Dermis lymphatic vessel endothelial cell (primary cell): ENCODE data around the gene NAXD. TPM values are rescaled to one million over a fixed set of nuclear protein-coding genes. Genes with fewer than 3 reads are reported as not detected.

Source experiments
- total RNA-seq: library from RNA; depleted of rRNA; stranded (reverse); fragments of >200 nt; gene quantifications from 2 replicates; pipeline ENCODE4 v1.2.1, GENCODE V29; 2014

Gene NAXD
- 23.9 and 25.4 TPM in 2 replicates for total RNA-seq

DNA sequence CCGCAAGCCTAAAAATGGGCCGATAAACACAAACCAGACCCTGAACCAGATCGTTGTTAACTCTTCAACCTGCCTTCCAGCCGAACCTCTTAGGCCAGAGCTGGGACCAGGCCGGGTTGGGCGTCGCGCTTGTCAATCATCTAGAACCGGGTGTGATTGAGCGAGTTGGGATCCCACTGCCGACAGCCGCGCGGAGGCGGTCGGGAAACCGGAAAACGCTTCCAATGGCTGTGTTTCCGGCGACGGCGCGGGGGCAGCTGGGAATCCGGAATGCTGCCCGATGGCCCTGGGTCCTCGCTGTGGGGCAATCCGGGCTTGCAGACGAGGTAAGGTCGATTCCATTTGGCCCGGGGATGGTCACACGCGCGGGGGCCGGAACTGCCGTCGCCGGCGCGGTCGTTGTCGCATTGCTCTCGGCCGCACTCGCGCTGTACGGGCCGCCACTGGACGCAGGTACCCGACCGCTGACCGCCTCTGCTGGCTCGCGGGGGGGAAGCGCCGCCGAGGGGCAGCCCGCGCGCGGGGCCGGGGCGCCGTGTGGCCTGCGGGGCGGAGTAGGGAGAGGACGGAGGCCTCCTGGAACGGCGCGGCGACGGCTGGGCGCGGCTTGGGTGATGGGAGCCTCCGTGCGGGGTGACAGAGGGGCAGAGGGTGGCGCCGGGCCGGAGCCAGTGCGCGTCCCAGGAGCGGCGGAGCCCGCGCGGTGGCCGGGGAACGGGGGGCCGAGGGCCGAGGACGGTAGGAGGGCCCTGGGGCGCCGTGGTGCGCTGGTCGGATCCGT, at the start of gene NAXD:
Gene NAXD, plus strand, starts transcription at position 224 of the 781 bp plus-strand sequence. Its CDS starts 57 bp downstream, at position 281.

Other genes starting within 250 kb of the NAXD start
- gene RAB20, start 53.8 kb upstream of the NAXD start, total RNA-seq: 1.5 and 1.6 TPM in 2 replicates
- gene CARS2, start 90.6 kb downstream of the NAXD start, total RNA-seq: 32.5 and 43.7 TPM in 2 replicates
- 11.8 and 14.9 TPM in 2 replicates for gene ING1, start 98.2 kb downstream of the NAXD start, total RNA-seq